ENCODE data around the gene ZNF385D. TPM values are rescaled to one million over a fixed set of nuclear protein-coding genes. Genes with fewer than 3 reads are reported as not detected.

Gene ZNF385D
- polyA plus RNA-seq, 1 of the 3 experiments (the other 2 are of a cell fraction) = 1.8 TPM

GRCh38 chr3:21665444-21666100, 85.4 kb downstream of the ZNF385D start:
- H3K4me2 ChIP-seq = no peak overlapping the region
- no peak overlapping the region for H2AFZ ChIP-seq (ENCODE audit: low read depth)
- no peaks in the 10 kb centered on the region for H3K9me2 ChIP-seq
- POLR2A ChIA-PET = no interaction called here
- H4K20me1 ChIP-seq (ENCODE audit: insufficient read depth) = no peaks in the 10 kb centered on the region
- TF ChIP-seq YY1 (IDR thresholded peaks at IDR 0.05; ENCODE audit: low read depth) (no peak), TEAD4 (IDR thresholded peaks at IDR 0.05; ENCODE audit: borderline replicate concordance, insufficient read depth) (no peak), ELF1 (IDR thresholded peaks at IDR 0.05) (no peak), GATA2 (CRISPR knock-in tag; IDR thresholded peaks at IDR 0.05) (no peak), RXRA (IDR thresholded peaks at IDR 0.05; ENCODE audit: borderline replicate concordance, low read depth) (no peak), FOSL2 (IDR thresholded peaks at IDR 0.05; ENCODE audit: borderline replicate concordance, low read depth) (no peak), POLR2AphosphoS5 (IDR thresholded peaks at IDR 0.05; ENCODE audit: low read depth, low read length) (no peak), MAX (IDR thresholded peaks at IDR 0.05; ENCODE audit: low read depth) (no peak), JUND (IDR thresholded peaks at IDR 0.05) (no peak), GABPA (IDR thresholded peaks at IDR 0.05; ENCODE audit: low read depth) (no peak), FOXM1 (IDR thresholded peaks at IDR 0.05; ENCODE audit: low read depth) (no peak)
- TF ChIP-seq, protein P1, sequence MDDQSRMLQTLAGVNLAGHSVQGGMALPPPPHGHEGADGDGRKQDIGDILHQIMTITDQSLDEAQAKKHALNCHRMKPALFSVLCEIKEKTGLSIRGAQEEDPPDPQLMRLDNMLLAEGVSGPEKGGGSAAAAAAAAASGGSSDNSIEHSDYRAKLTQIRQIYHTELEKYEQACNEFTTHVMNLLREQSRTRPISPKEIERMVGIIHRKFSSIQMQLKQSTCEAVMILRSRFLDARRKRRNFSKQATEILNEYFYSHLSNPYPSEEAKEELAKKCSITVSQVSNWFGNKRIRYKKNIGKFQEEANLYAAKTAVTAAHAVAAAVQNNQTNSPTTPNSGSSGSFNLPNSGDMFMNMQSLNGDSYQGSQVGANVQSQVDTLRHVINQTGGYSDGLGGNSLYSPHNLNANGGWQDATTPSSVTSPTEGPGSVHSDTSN (IDR thresholded peaks at IDR 0.05) = no peak
- TF ChIP-seq, protein P2, sequence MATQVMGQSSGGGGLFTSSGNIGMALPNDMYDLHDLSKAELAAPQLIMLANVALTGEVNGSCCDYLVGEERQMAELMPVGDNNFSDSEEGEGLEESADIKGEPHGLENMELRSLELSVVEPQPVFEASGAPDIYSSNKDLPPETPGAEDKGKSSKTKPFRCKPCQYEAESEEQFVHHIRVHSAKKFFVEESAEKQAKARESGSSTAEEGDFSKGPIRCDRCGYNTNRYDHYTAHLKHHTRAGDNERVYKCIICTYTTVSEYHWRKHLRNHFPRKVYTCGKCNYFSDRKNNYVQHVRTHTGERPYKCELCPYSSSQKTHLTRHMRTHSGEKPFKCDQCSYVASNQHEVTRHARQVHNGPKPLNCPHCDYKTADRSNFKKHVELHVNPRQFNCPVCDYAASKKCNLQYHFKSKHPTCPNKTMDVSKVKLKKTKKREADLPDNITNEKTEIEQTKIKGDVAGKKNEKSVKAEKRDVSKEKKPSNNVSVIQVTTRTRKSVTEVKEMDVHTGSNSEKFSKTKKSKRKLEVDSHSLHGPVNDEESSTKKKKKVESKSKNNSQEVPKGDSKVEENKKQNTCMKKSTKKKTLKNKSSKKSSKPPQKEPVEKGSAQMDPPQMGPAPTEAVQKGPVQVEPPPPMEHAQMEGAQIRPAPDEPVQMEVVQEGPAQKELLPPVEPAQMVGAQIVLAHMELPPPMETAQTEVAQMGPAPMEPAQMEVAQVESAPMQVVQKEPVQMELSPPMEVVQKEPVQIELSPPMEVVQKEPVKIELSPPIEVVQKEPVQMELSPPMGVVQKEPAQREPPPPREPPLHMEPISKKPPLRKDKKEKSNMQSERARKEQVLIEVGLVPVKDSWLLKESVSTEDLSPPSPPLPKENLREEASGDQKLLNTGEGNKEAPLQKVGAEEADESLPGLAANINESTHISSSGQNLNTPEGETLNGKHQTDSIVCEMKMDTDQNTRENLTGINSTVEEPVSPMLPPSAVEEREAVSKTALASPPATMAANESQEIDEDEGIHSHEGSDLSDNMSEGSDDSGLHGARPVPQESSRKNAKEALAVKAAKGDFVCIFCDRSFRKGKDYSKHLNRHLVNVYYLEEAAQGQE (IDR thresholded peaks at IDR 0.05; ENCODE audit: low read depth, low read length) = no peak
- 79% methylated on average over 6 of the region's 6 CpGs for WGBS (ENCODE audit: low lambda C conversion rate)
- no peaks in the 10 kb centered on the region for H3K36me3 ChIP-seq (replicated peaks in 1 of 2; ENCODE audit: control insufficient read depth in 1 of 2, insufficient read depth in 2 of 2, low read length in 1 of 2)
- no peaks in the 10 kb centered on the region; a peak in 1 of 4 replicates for H3K4me1 ChIP-seq (ENCODE audit: control insufficient read depth in 1 of 2, insufficient read depth in 2 of 2, low read depth in 1 of 2, low read length in 1 of 2)
- no peaks in the 10 kb centered on the region for H3F3A ChIP-seq (replicated peaks; ENCODE audit: insufficient read depth)
- no peak overlapping the region for H3K9ac ChIP-seq
- H3K79me2 ChIP-seq (ENCODE audit: insufficient read depth) = no peaks in the 10 kb centered on the region
- H3K27me3 ChIP-seq (ENCODE audit: insufficient read depth) = no peaks in the 10 kb centered on the region
- CTCF ChIA-PET = no interaction called here
- no peaks in the 10 kb centered on the region for H3K9me3 ChIP-seq
- H3K4me3 ChIP-seq (ENCODE audit: low read depth in 2 of 2, low read length in 1 of 2) = no peak overlapping the region
- DNase-seq = no peak
- no peak overlapping the region for H3K27ac ChIP-seq (ENCODE audit: low read depth in 2 of 2, low read length in 1 of 2)

DNA sequence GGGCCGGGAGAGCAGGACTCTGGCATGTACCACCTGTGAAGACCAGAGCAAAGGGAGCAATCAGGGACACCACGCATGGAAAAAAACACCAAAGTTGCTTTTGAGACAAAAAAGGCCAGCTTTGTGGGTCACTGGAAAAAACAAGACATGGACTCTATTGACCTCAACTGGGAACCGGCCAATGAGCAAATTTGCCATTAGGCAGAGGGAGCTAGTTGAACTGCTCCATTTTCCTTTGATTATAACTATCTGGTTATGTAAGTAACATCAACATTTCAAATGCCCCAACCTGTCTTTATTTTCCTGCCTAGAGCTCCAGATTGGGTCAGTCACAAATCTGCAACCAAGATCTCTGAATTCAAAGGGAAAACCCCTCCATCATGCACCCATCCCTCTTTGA, 86.0 kb downstream of the ZNF385D start:
- ChIA-PET CTCF (no interaction called here), POLR2A (no interaction called here)
- Histone ChIP-seq H3K4me1 (ENCODE audit: control insufficient read depth in 1 of 2, insufficient read depth in 2 of 2, low read depth in 1 of 2, low read length in 1 of 2) (no peaks in the 10 kb centered on the region; a peak in 1 of 4 replicates), H3K27me3 (ENCODE audit: insufficient read depth) (no peaks in the 10 kb centered on the region), H3K4me2 (no peak overlapping the region), H3K9me2 (no peaks in the 10 kb centered on the region), H3K36me3 (replicated peaks in 1 of 2; ENCODE audit: control insufficient read depth in 1 of 2, insufficient read depth in 2 of 2, low read length in 1 of 2) (no peaks in the 10 kb centered on the region), H3K27ac (ENCODE audit: low read depth in 2 of 2, low read length in 1 of 2) (no peak overlapping the region), H3K4me3 (ENCODE audit: low read depth in 2 of 2, low read length in 1 of 2) (no peak overlapping the region), H3F3A (replicated peaks; ENCODE audit: insufficient read depth) (no peaks in the 10 kb centered on the region), H2AFZ (ENCODE audit: low read depth) (no peak overlapping the region), H3K9me3 (no peaks in the 10 kb centered on the region), H4K20me1 (ENCODE audit: insufficient read depth) (no peaks in the 10 kb centered on the region), H3K9ac (no peak overlapping the region), H3K79me2 (ENCODE audit: insufficient read depth) (no peaks in the 10 kb centered on the region)
- WGBS (ENCODE audit: low lambda C conversion rate) = 91% methylated on average over 3 of the region's 3 CpGs
- no peak for TF ChIP-seq SMC3 (IDR thresholded peaks at IDR 0.05; ENCODE audit: low read depth, low read length)
- no peak for TF ChIP-seq EZH2phosphoT487 (IDR thresholded peaks at IDR 0.05; ENCODE audit: borderline replicate concordance, low read depth)
- TF ChIP-seq, protein P3, sequence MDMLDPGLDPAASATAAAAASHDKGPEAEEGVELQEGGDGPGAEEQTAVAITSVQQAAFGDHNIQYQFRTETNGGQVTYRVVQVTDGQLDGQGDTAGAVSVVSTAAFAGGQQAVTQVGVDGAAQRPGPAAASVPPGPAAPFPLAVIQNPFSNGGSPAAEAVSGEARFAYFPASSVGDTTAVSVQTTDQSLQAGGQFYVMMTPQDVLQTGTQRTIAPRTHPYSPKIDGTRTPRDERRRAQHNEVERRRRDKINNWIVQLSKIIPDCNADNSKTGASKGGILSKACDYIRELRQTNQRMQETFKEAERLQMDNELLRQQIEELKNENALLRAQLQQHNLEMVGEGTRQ (IDR thresholded peaks at IDR 0.05; ENCODE audit: borderline replicate concordance, low read depth, low read length) = no peak
- TF ChIP-seq, protein P4, sequence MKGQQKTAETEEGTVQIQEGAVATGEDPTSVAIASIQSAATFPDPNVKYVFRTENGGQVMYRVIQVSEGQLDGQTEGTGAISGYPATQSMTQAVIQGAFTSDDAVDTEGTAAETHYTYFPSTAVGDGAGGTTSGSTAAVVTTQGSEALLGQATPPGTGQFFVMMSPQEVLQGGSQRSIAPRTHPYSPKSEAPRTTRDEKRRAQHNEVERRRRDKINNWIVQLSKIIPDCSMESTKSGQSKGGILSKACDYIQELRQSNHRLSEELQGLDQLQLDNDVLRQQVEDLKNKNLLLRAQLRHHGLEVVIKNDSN (IDR thresholded peaks at IDR 0.05; ENCODE audit: borderline replicate concordance, low read depth) = no peak
- TF ChIP-seq NRF1 (IDR thresholded peaks at IDR 0.05; ENCODE audit: low read depth, low read length) = no peak
- no peak for TF ChIP-seq GABPA (IDR thresholded peaks at IDR 0.05; ENCODE audit: low read depth)
- TF ChIP-seq RXRA (IDR thresholded peaks at IDR 0.05; ENCODE audit: borderline replicate concordance, low read depth) = no peak
- no peak for TF ChIP-seq TEAD4 (IDR thresholded peaks at IDR 0.05; ENCODE audit: borderline replicate concordance, insufficient read depth)
- TF ChIP-seq RAD21 (IDR thresholded peaks at IDR 0.05; ENCODE audit: low read length) = no peak
- no peak for TF ChIP-seq CHD2 (IDR thresholded peaks at IDR 0.05; ENCODE audit: low read length, partially characterized antibody)
- TF ChIP-seq SIN3A (IDR thresholded peaks at IDR 0.05; ENCODE audit: borderline replicate concordance, low read depth, low read length) = no peak
- no peak for TF ChIP-seq YY1 (IDR thresholded peaks at IDR 0.05; ENCODE audit: low read depth)
- no peak for TF ChIP-seq EP300 (IDR thresholded peaks at IDR 0.05; ENCODE audit: borderline replicate concordance in 1 of 2, low read depth in 1 of 2, low read length in 1 of 2)
- no peak for DNase-seq

All from SK-N-SH (cell line).